ENCODE measurements around the gene MARK1. TPM values are rescaled to one million over a fixed set of nuclear protein-coding genes. Genes with fewer than 3 reads are reported as not detected.

The MARK1 gene
- total RNA-seq, 4 donors from 2014 or later: 13.0 to 32.9 (median 21.1) TPM

GRCh38 chr1:220516014-220516721 lies 11.8 kb upstream of the MARK1 start:
- Histone ChIP-seq H3K4me3 (no peak overlapping the region), H3K27me3 (no peaks in the 10 kb centered on the region), H3K9me3 (no peaks in the 10 kb centered on the region), H3K4me1 (no peaks in the 10 kb centered on the region), H3K27ac (no peak overlapping the region), H3K36me3 (no peaks in the 10 kb centered on the region)
- TF ChIP-seq POLR2AphosphoS5 (IDR thresholded peaks at IDR 0.05) (no peak), CTCF (IDR thresholded peaks at IDR 0.05) (no peak), POLR2A (IDR thresholded peaks at IDR 0.05) (no peak), EP300 (IDR thresholded peaks at IDR 0.05) (no peak)
- 74 to 76% methylated on average over 4 to 6 of the region's 6 CpGs for WGBS, 2 donors (ENCODE audit: low coverage in 1 of 2)
- ATAC-seq: no peak

GRCh38 chr1:220516722-220517042 lies 11.3 kb upstream of the MARK1 start:
- Histone ChIP-seq H3K4me1 (no peaks in the 10 kb centered on the region), H3K27ac (no peak overlapping the region), H3K4me3 (no peak overlapping the region), H3K27me3 (no peaks in the 10 kb centered on the region), H3K9me3 (no peaks in the 10 kb centered on the region), H3K36me3 (no peaks in the 10 kb centered on the region)
- ATAC-seq: no peak
- TF ChIP-seq CTCF (IDR thresholded peaks at IDR 0.05): no peak
- 71 to 73% methylated on average over 2 of the region's 2 CpGs for WGBS, 2 donors (ENCODE audit: low coverage in 1 of 2)

GRCh38 chr1:220521778-220522177 lies 6.2 kb upstream of the MARK1 start:
- H3K36me3 ChIP-seq: no peaks in the 10 kb centered on the region
- H3K4me1 ChIP-seq: peaks cover 0 to under 1% (median 0%) of the 10 kb centered on the region in 3 donors
- no peak for TF ChIP-seq CTCF (IDR thresholded peaks at IDR 0.05)
- TF ChIP-seq EP300 (IDR thresholded peaks at IDR 0.05): no peak
- no peak for TF ChIP-seq POLR2A (IDR thresholded peaks at IDR 0.05)
- no peak for TF ChIP-seq POLR2AphosphoS5 (IDR thresholded peaks at IDR 0.05)
- no peak overlapping the region for H3K4me3 ChIP-seq
- H3K9me3 ChIP-seq: no peaks in the 10 kb centered on the region
- no peak overlapping the region for H3K27ac ChIP-seq
- no peak for ATAC-seq
- no peaks in the 10 kb centered on the region for H3K27me3 ChIP-seq
- WGBS, 2 donors (ENCODE audit: low coverage in 1 of 2): 70 to 90% methylated on average over 1 of the region's 1 CpG

- no peaks in the 10 kb centered on the region for H3K9me3 ChIP-seq
- no peak overlapping the region for H3K27ac ChIP-seq
- no peak for TF ChIP-seq EP300 (IDR thresholded peaks at IDR 0.05)
- no peak for TF ChIP-seq POLR2AphosphoS5 (IDR thresholded peaks at IDR 0.05)
- TF ChIP-seq POLR2A (IDR thresholded peaks at IDR 0.05): no peak
- no peak for TF ChIP-seq CTCF (IDR thresholded peaks at IDR 0.05)
- no peak for ATAC-seq
- H3K4me1 ChIP-seq: peaks cover 0 to 22% (median 0%) of the 10 kb centered on the region in 3 donors
- H3K36me3 ChIP-seq: no peaks in the 10 kb centered on the region
- no peak overlapping the region for H3K4me3 ChIP-seq
- WGBS, 2 donors (ENCODE audit: low coverage in 1 of 2): 76 to 100% methylated on average over 2 to 5 of the region's 7 CpGs
- no peaks in the 10 kb centered on the region for H3K27me3 ChIP-seq
These were observed 1.6 kb upstream of the MARK1 start for GRCh38 chr1:220526294-220526693.

- 0% methylated on average over 2 to 4 of the region's 23 CpGs for WGBS, 2 donors (ENCODE audit: low coverage in 1 of 2)
- no peaks in the 10 kb centered on the region for H3K36me3 ChIP-seq
- no peaks in the 10 kb centered on the region for H3K9me3 ChIP-seq
- no peaks in the 10 kb centered on the region for H3K27me3 ChIP-seq
- TF ChIP-seq CTCF (IDR thresholded peaks at IDR 0.05) (no peak), EP300 (IDR thresholded peaks at IDR 0.05) (no peak), POLR2A (IDR thresholded peaks at IDR 0.05) (peak; percentile 34 to 62), POLR2AphosphoS5 (IDR thresholded peaks at IDR 0.05) (peak; percentile 52)
- H3K4me1 ChIP-seq: peaks cover 0 to 22% (median 0%) of the 10 kb centered on the region in 3 donors
- H3K4me3 ChIP-seq: peak overlapping the region; percentile 55 to 84
- peak overlapping the region; percentile 45 to 88 (median 82) for H3K27ac ChIP-seq
- ATAC-seq: peak; percentile 48
These were observed 543 bp upstream of the MARK1 start for GRCh38 chr1:220527279-220527907.
